22Rv1 (cell line): ENCODE measurements around the gene CLIP4.

ENCODE experiments used
- H3K27ac ChIP-seq: fragments of 450-650 bp; 2 replicates; pipeline ENCODE4 v1.5.1; 2017
- ZFX ChIP-seq: fragments of 450-650 bp; IDR thresholded peaks from 2 replicates; pipeline ENCODE4 v1.6.1; 2017; ENCODE audit warnings: antibody characterized with exemption, borderline replicate concordance
- TF ChIP-seq, protein P1 (sequence below): fragments of 450-650 bp; IDR thresholded peaks from 2 replicates; pipeline ENCODE4 v1.5.1; 2017; ENCODE audit warnings: mild to moderate bottlenecking

CLIP4 gene

DNA sequence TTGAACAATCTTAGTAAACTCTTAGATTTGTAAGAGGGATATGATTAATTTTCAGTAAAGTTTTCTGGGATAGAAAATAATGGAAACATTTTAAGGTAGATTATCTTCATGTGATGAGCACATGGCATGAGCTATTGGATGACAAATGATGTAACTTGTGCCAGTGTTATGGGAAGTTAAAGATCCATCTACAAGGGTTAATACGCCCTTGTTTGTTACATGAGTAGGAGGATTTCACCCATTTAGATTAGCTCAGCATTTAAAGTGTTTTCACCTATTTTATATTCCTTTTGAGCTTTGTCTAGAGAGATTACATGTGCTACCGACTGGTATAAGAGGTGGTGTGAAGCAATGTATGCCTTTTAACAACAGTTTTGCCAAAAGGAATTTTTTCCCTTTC lies 5.6 kb downstream of the CLIP4 start:
- TF ChIP-seq, protein P1, sequence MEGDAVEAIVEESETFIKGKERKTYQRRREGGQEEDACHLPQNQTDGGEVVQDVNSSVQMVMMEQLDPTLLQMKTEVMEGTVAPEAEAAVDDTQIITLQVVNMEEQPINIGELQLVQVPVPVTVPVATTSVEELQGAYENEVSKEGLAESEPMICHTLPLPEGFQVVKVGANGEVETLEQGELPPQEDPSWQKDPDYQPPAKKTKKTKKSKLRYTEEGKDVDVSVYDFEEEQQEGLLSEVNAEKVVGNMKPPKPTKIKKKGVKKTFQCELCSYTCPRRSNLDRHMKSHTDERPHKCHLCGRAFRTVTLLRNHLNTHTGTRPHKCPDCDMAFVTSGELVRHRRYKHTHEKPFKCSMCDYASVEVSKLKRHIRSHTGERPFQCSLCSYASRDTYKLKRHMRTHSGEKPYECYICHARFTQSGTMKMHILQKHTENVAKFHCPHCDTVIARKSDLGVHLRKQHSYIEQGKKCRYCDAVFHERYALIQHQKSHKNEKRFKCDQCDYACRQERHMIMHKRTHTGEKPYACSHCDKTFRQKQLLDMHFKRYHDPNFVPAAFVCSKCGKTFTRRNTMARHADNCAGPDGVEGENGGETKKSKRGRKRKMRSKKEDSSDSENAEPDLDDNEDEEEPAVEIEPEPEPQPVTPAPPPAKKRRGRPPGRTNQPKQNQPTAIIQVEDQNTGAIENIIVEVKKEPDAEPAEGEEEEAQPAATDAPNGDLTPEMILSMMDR, result no peak
- TF ChIP-seq ZFX, result no peak
- H3K27ac ChIP-seq, result no peak overlapping the region

DNA sequence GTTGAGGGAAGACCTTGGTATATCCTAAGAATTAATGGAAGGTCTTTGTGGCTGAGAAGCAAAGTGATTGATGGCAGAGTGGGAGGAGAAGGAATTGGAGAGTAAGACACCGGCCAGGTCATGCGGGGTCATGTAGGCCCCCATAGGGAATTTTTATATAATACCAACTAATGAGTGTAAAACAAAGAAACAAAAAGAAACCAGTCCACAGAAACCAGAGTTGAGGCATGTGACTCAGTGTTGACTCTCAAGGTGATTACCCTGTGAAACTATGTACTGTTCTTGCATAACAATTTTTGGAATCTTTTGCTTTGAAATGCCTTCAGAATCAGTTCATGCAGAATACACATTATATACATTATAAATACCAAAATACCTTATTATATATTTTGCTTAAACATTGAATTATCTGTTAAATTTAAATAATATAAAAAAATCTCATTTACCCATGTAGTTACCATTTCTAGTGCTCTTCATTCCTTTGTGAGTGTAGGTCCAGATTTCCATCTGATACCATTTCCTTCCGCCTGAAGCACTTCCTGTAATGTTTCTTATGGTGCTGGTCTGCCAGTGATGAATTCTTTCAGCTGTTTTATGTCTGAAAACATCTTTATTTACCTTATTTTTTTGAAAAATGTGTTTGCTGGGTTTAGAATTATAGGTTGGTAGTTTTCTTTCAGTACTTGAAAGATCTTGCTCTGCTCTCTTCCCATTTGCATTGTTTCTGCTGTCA lies 8.6 kb downstream of the CLIP4 start:
- TF ChIP-seq, protein P1, result no peak
- TF ChIP-seq ZFX, result no peak
- no peak overlapping the region for H3K27ac ChIP-seq

DNA sequence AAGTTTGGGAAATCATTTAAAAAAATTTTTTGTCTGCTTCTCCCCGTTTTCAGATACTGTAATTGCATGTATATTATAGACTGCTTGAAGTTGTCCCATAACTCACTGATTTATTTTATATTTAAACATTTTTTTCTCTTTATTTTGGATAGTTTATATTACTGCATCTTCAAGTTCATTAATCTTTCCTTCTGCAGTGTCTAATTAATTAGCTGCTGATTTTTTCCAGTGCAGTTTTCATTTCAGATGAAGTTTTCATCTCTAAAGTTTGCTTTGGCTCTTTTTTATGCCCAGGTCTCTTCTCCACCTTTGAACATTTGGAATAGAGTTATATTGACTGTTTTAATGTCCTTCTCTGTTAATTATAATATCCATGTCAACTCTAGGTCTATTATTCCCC lies 9.3 kb downstream of the CLIP4 start:
- no peak overlapping the region for H3K27ac ChIP-seq
- TF ChIP-seq, protein P1, result no peak
- no peak for TF ChIP-seq ZFX

DNA sequence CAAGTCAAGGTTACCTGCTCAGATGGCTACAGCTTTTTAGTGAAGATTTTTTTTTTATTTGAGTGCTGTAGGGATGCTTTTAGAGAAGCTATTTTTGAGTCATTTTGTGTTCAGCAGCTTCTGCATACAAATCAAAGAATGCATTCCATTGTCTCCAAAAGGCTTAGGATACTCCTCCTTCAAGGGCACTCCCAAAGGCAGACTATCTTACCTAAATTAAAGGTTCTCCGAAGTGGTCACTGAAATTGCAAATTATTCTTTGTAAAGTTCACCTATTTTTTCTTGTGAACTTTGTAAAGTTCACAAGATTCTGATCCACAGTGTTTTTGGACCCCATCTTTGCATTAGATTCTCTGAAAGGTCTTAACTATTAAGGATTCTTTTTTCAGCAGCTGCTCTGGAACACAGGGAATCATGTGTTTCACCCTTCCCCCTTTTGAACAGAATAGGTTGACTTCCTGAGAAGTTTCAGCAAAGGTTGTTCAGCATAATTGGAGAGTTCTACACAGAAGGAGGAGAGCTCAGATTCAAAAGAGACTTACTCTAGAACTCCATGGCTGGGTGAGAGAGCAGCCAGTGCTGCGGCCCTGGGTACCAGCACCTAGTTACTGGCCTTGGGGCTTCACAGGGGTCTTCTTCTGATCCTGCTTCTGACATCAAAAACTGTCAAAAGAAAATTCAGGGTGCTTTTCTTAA lies 14.5 kb downstream of the CLIP4 start:
- TF ChIP-seq, protein P1, result no peak
- TF ChIP-seq ZFX, result no peak
- H3K27ac ChIP-seq, result peak overlapping the region; percentile 50

DNA sequence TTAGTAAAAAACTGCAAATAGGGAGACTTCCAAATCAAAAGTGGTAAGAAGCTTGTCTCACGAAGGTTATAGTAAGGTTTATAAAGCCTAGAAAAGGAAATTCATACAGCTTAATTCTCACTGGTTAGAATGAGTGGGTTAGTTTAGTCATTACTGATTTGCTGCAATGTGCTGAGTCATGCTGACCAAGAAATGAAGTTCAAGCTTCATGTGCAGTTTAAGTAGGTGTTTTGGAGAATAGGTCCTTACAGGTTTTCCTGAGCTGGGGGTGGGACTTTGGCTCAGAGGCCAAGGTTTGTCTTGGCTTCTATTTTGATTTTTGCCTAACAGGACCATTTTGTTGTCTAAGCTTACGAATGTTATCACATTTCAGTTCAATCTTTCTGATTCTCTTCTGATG lies 15.1 kb downstream of the CLIP4 start:
- TF ChIP-seq, protein P1, result no peak
- TF ChIP-seq ZFX, result no peak
- H3K27ac ChIP-seq, result peak overlapping the region; percentile 50

DNA sequence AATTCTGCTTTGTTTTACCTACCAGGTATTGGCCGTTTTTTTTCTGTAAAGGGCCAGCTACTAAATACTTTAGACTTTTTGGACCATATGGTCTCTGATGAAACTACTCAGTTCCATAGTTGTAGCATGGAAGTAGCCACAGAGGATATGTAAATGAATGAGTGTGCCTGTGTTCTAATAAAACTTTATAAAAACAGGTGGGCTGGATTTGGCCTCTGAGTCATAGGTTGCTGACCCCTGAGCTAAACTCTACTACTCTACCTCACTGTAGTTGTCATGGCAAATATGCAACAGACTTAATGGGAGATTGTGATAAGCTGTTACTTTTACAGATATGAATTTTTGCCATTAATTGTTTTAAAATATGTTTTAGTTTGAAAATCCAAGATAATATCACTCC lies 19.7 kb downstream of the CLIP4 start:
- no peak overlapping the region for H3K27ac ChIP-seq
- no peak for TF ChIP-seq ZFX
- TF ChIP-seq, protein P1, result no peak

DNA sequence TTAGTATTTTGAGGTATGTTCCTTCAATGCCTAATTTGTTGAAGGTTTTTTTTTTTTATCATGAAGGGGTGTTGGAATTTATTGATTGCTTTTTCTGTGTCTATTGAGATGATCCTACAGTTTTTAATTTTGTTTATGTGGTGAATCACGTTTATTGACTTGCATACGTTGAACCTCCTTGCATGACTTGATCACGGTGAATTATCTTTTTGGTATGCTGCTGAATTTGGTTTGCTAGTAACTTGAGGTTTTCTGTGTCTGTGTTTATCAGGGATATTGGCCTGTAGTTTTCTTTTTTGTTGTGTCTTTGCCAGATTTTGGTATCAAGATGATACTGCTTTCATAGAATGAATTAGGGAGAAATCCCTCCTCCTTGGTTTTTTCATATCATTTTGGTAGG lies 23.9 kb downstream of the CLIP4 start:
- no peak for TF ChIP-seq ZFX
- TF ChIP-seq, protein P1, result no peak
- H3K27ac ChIP-seq, result no peak overlapping the region
